ENCODE measurements around the gene GNA15.

GNA15 gene

GRCh38 chr19:3142781-3143337 is 7.0 kb downstream of the GNA15 start:
- no peak overlapping the region for H3K27ac ChIP-seq
- no peak overlapping the region for H3K4me3 ChIP-seq
- TF ChIP-seq, protein P1, sequence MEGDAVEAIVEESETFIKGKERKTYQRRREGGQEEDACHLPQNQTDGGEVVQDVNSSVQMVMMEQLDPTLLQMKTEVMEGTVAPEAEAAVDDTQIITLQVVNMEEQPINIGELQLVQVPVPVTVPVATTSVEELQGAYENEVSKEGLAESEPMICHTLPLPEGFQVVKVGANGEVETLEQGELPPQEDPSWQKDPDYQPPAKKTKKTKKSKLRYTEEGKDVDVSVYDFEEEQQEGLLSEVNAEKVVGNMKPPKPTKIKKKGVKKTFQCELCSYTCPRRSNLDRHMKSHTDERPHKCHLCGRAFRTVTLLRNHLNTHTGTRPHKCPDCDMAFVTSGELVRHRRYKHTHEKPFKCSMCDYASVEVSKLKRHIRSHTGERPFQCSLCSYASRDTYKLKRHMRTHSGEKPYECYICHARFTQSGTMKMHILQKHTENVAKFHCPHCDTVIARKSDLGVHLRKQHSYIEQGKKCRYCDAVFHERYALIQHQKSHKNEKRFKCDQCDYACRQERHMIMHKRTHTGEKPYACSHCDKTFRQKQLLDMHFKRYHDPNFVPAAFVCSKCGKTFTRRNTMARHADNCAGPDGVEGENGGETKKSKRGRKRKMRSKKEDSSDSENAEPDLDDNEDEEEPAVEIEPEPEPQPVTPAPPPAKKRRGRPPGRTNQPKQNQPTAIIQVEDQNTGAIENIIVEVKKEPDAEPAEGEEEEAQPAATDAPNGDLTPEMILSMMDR (IDR thresholded peaks at IDR 0.05), result no peak
- DNase-seq, result no peak
- peaks cover 0 to 3% (median 0%) of the 10 kb centered on the region in 3 donors for H3K9me3 ChIP-seq
- H3K27me3 ChIP-seq, result peaks cover 0 to 25% of the 10 kb centered on the region in 2 donors
- no peaks in the 10 kb centered on the region for H3K4me1 ChIP-seq
- intact Hi-C loops (cut with DNase I; ENCODE audit: low total_unique reads), result no loop called here
- no peaks in the 10 kb centered on the region for H3K36me3 ChIP-seq

- peak in 1 of 2 donors; percentile 52 for DNase-seq
- H3K4me3 ChIP-seq, result no peak overlapping the region
- peaks cover 0 to 4% (median 0%) of the 10 kb centered on the region in 3 donors for H3K36me3 ChIP-seq
- intact Hi-C loops (cut with DNase I; ENCODE audit: low total_unique reads), result no loop called here
- H3K27ac ChIP-seq, result no peak overlapping the region
- TF ChIP-seq, protein P1 (IDR thresholded peaks at IDR 0.05), result no peak
- H3K27me3 ChIP-seq, result peaks cover 0 to 49% of the 10 kb centered on the region in 2 donors
- no peaks in the 10 kb centered on the region for H3K9me3 ChIP-seq
- no peaks in the 10 kb centered on the region for H3K4me1 ChIP-seq
These were observed 10.3 kb downstream of the GNA15 start for GRCh38 chr19:3145909-3146676.

DNA sequence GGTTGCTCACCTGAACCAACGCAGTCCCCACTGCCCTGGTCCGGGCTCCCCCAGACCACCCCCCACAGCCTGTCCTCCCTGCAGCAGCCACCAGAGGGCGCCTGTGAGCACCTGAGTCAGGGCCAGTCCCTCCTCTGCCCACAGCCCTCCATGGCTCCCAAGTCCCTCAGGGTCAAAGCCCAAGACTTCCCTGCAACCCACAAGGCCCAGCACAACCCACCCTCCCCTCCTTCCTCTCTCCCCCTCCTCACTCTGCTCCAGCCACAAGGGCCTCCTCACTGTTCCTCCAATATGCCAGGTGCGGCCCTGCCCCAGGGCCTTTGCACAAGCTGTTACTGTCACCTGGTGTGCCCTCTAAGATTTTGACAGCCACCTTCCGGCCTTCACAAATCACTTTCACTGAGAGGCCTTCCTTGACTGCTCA is 10.9 kb downstream of the GNA15 start:
- Histone ChIP-seq H3K36me3 (peaks cover 0 to 4% (median 0%) of the 10 kb centered on the region in 3 donors), H3K27ac (no peak overlapping the region), H3K4me3 (no peak overlapping the region), H3K4me1 (no peaks in the 10 kb centered on the region), H3K9me3 (no peaks in the 10 kb centered on the region), H3K27me3 (peaks cover 0 to 52% of the 10 kb centered on the region in 2 donors)
- DNase-seq, result no peak
- TF ChIP-seq, protein P1 (IDR thresholded peaks at IDR 0.05), result peak; percentile 36 to 59
- intact Hi-C loops (cut with DNase I; ENCODE audit: low total_unique reads), result no loop called here

DNA sequence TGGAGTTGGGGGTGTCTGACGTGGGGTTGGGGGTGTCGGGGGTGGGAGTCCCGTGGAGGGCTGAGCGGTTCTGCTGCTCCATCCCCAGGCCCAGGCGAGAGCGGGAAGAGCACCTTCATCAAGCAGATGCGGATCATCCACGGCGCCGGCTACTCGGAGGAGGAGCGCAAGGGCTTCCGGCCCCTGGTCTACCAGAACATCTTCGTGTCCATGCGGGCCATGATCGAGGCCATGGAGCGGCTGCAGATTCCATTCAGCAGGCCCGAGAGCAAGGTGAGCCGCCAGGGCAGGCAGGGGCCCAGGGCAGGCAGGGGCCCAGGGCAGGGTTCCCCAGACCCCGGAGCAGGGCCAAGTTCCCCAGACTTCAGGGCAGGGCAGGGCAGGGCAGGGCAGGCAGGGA is 12.7 kb downstream of the GNA15 start:
- H3K27me3 ChIP-seq, result peaks cover 0 to 54% of the 10 kb centered on the region in 2 donors

GRCh38 chr19:3149089-3149488 is 13.3 kb downstream of the GNA15 start:
- intact Hi-C loops (cut with DNase I; ENCODE audit: low total_unique reads), result no loop called here

More for the DNA sequence above, 12.7 kb downstream of the GNA15 start:
- H3K36me3 ChIP-seq, result peaks cover 0 to 4% (median 0%) of the 10 kb centered on the region in 3 donors
- TF ChIP-seq, protein P1 (IDR thresholded peaks at IDR 0.05), result no peak
- H3K4me3 ChIP-seq, result no peak overlapping the region
- no peaks in the 10 kb centered on the region for H3K9me3 ChIP-seq
- DNase-seq, result no peak
- no peaks in the 10 kb centered on the region for H3K4me1 ChIP-seq
- intact Hi-C loops (cut with DNase I; ENCODE audit: low total_unique reads), result no loop called here
- no peak overlapping the region for H3K27ac ChIP-seq

More at GRCh38 chr19:3149089-3149488, 13.3 kb downstream of the GNA15 start:
- Histone ChIP-seq H3K9me3 (no peaks in the 10 kb centered on the region), H3K36me3 (peaks cover 0 to 4% (median 0%) of the 10 kb centered on the region in 3 donors), H3K4me1 (no peaks in the 10 kb centered on the region), H3K27me3 (peaks cover 0 to 54% of the 10 kb centered on the region in 2 donors), H3K4me3 (no peak overlapping the region), H3K27ac (no peak overlapping the region)
- TF ChIP-seq, protein P1 (IDR thresholded peaks at IDR 0.05), result no peak
- DNase-seq, result no peak

Data from tibial artery (tissue), 4 donors.